Endothelial cell of umbilical vein (primary cell): ENCODE results near the gene SBF1. TPM values are rescaled to one million over a fixed set of nuclear protein-coding genes. Genes with fewer than 3 reads are reported as not detected.

Source experiments
- BruUV-seq: library from RNA; stranded (reverse); fragments of 400-500 nt; replicated peaks from 2 replicates; lab custom pipeline; 2021; lab: Mats Ljungman, UMichigan
- CTCF ChIA-PET: fragments of 300-600, 350-600 bp; sonication (Branson Sonifier 250); formaldehyde crosslinking; loops from one replicate; lab custom pipeline; 2021; ENCODE audit warnings: antibody characterized with exemption, inconsistent platforms; lab: Charles Lee
- POLR2A ChIA-PET: fragments of 300-600, 350-600 bp; sonication (Branson Sonifier 250); formaldehyde crosslinking; loops from one replicate; lab custom pipeline; 2021; ENCODE audit warnings: antibody characterized with exemption, inconsistent platforms; lab: Charles Lee
- DNase-seq: peaks from one replicate; pipeline ENCODE4 v3.0.0-alpha.2; 2011; ENCODE audit warnings: low read depth, low spot score
- FAIRE-seq: peaks from 2 replicates; lab custom pipeline; 2011; peaks lifted over from hg19 to GRCh38; lab: Jason Lieb, UNC
- H2AFZ ChIP-seq: 2 replicates; pipeline ENCODE4 v1.6.0; 2012; ENCODE audit warnings: low read depth, low read length, control low read depth, inconsistent platforms
- H3K27ac ChIP-seq: 2 replicates; pipeline ENCODE4 v1.5.1; 2011; ENCODE audit warnings: low read depth, mild to moderate bottlenecking, control low read depth, low read length, moderate library complexity; ENCODE audit not compliant: insufficient read depth
- H3K27me3 ChIP-seq, 2 experiments: 2 replicates each; pipeline versions ENCODE4 v1.6.0 to v1.6.1; 2011; ENCODE audit warnings: low read length in 2 of 2, mixed read lengths in 1 of 2; ENCODE audit not compliant: control insufficient read depth in 2 of 2, insufficient read depth in 2 of 2
- H3K36me3 ChIP-seq, 2 experiments: 2 replicates in 1 of 2; 3 replicates in 1 of 2; pipeline ENCODE4 v1.5.1; 2011; ENCODE audit warnings: low read length in 2 of 2, mild to moderate bottlenecking in 1 of 2, moderate library complexity in 1 of 2; ENCODE audit not compliant: control insufficient read depth in 2 of 2, insufficient read depth in 2 of 2; ENCODE audit errors: extremely low read depth in 1 of 2
- H3K4me1 ChIP-seq: 3 replicates; pipeline ENCODE4 v1.5.1; 2011; ENCODE audit warnings: mild to moderate bottlenecking, low read length; ENCODE audit not compliant: control insufficient read depth, insufficient read depth; ENCODE audit errors: extremely low read depth
- H3K4me2 ChIP-seq: 2 replicates; pipeline ENCODE4 v1.6.1; 2011; ENCODE audit warnings: low read length, control low read depth, mixed read lengths; ENCODE audit not compliant: insufficient read depth
- H3K4me3 ChIP-seq, 3 experiments: fragments of 200-600 bp in 1 of 3; sonication (generic), shearing (Covaris generic) in 1 of 3; replicated peaks in 1 of 3; 2 replicates each; pipeline ENCODE4 v1.5.1; 2011 to 2016; ENCODE audit warnings: control low read depth in 3 of 3, low read length in 3 of 3, mild to moderate bottlenecking in 2 of 3, inconsistent platforms in 1 of 3, low read depth in 1 of 3, moderate library complexity in 1 of 3; ENCODE audit not compliant: insufficient read depth in 1 of 3
- H3K79me2 ChIP-seq: 2 replicates; pipeline ENCODE4 v1.6.0; 2012; ENCODE audit warnings: low read length, inconsistent platforms; ENCODE audit not compliant: control insufficient read depth, insufficient read depth
- H3K9ac ChIP-seq: replicated peaks from 2 replicates; pipeline ENCODE3; 2011; ENCODE audit warnings: low read length, control low read depth; ENCODE audit not compliant: insufficient read depth; ENCODE audit errors: extremely low read depth
- H3K9me1 ChIP-seq: replicated peaks from 3 replicates; pipeline ENCODE4 v1.6.0; 2011; ENCODE audit warnings: mild to moderate bottlenecking, low read length; ENCODE audit not compliant: control insufficient read depth, insufficient read depth; ENCODE audit errors: extremely low read depth
- H3K9me3 ChIP-seq: replicated peaks from 2 replicates; pipeline ENCODE4 v1.5.1; 2012; ENCODE audit warnings: low read length, inconsistent platforms; ENCODE audit not compliant: control insufficient read depth, insufficient read depth
- H4K20me1 ChIP-seq: replicated peaks from 2 replicates; pipeline ENCODE3; 2011; ENCODE audit warnings: mild to moderate bottlenecking, low read length; ENCODE audit not compliant: control insufficient read depth, insufficient read depth; ENCODE audit errors: extremely low read depth
- EZH2 ChIP-seq: IDR thresholded peaks from 2 replicates; pipeline ENCODE4 v1.6.1; 2012; ENCODE audit warnings: borderline replicate concordance, low read depth, mild to moderate bottlenecking, moderate library complexity, low read length, inconsistent platforms; ENCODE audit not compliant: severe bottlenecking
- POLR2A ChIP-seq: IDR thresholded peaks from 2 replicates; pipeline ENCODE4 v1.6.1; 2012; ENCODE audit warnings: low read depth, mild to moderate bottlenecking, control low read depth, low read length
- POLR2AphosphoS5 ChIP-seq: IDR thresholded peaks from 2 replicates; pipeline ENCODE4 v1.6.1; 2012; ENCODE audit warnings: low read depth, mild to moderate bottlenecking, control low read depth, low read length, moderate library complexity; ENCODE audit not compliant: insufficient read depth
- dilution Hi-C: fragments of 300-500 bp; cut with MboI; formaldehyde crosslinking; loops from one replicate; pipeline ENCODE4 v1.15.0; 2019; ENCODE audit warnings: low sequenced_read_pairs; ENCODE audit not compliant: extremely low pct_ligation_motif_present
- intact Hi-C: fragments of 100-400 bp; cut with micrococcal nuclease; formaldehyde crosslinking; loops from one replicate; pipeline ENCODE4 v1.10.0; 2022
- polyA plus RNA-seq, 4 experiments: library from polyadenylated mRNA; depleted of rRNA in 3 of 4; stranded (reverse) in 3 of 4; unstranded in 1 of 4; fragments of >200 nt; gene quantifications; 2 replicates each; pipeline versions ENCODE4 v1.2.1 to v1.2.3, GENCODE V29; 2011 to 2012; ENCODE audit warnings: missing spikeins in 1 of 4
- total RNA-seq: library from RNA; stranded (reverse); gene quantifications from 2 replicates; pipeline ENCODE4 v1.2.3, GENCODE V29; 2021
- TF ChIP-seq, protein P1 (sequence below): IDR thresholded peaks from 2 replicates; pipeline ENCODE4 v1.6.1; 2011; ENCODE audit not compliant: insufficient read depth, insufficient read length
- TF ChIP-seq, protein P2 (sequence below), 2 donors: IDR thresholded peaks; 1 replicate in 1 of 2; 2 replicates in 1 of 2; pipeline ENCODE4 v1.5.1; 2011; ENCODE audit warnings: low read length in 2 of 2, mild to moderate bottlenecking in 2 of 2, moderate library complexity in 2 of 2, control low read depth in 1 of 2, inconsistent platforms in 1 of 2, low read depth in 1 of 2; ENCODE audit not compliant: insufficient read depth in 1 of 2; ENCODE audit errors: extremely low read depth in 1 of 2

The SBF1 gene
- total and polyA plus RNA-seq, 2 donors (not counting 3 experiments of a cell fraction or from before 2014, with no cell fraction given), result 36.3 to 68.6 TPM

DNA sequence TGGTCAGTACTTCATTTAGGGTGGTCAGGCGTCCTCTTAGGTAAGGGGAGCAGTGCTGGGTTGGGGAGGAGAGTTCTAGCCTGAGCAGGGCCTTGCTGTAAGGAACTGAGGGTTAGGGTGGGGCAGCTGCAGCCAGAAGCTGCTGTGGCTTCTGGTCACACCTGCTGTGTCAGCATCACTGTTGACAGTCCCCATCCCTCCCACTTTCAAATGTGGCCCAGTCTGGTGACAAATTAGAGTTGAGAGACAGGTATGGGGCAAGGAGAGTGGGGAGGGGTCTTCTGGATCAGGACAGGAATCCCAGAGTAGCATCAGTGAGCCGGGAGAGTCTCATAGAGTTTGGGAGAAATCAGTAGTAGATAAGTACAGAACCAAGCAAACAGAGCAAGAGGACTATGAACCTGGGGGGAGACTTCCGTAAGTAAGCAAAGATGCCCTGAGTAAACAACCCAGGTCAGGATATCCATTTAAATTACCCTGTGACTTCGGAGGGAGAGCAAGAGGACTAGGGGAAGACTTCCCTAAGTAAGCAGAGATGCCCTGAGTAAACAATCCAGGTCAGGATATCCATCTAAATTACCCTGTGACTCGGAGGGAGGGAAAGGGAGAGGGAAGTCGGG, 78.0 kb downstream of the SBF1 start:
- H3K27me3 ChIP-seq, result no peaks in the 10 kb centered on the region
- ChIA-PET POLR2A (no interaction called here), CTCF (no interaction called here)
- dilution Hi-C loops (no loop called here), intact Hi-C loops (no loop called here)
- peaks cover 0 to 14% of the 10 kb centered on the region in 2 experiments for H3K36me3 ChIP-seq
- H3K27ac ChIP-seq, result no peak overlapping the region
- H3K9me3 ChIP-seq, result no peaks in the 10 kb centered on the region
- BruUV-seq, result no TSS peak
- H2AFZ ChIP-seq, result no peak overlapping the region
- H3K4me3 ChIP-seq, result no peak overlapping the region
- H3K9me1 ChIP-seq, result no peaks in the 10 kb centered on the region
- H3K9ac ChIP-seq, result no peak overlapping the region
- no peak overlapping the region for H3K4me2 ChIP-seq
- no peaks in the 10 kb centered on the region for H3K79me2 ChIP-seq
- DNase-seq (peak; percentile 53), FAIRE-seq (no peak)
- H4K20me1 ChIP-seq, result no peaks in the 10 kb centered on the region
- TF ChIP-seq, protein P1, sequence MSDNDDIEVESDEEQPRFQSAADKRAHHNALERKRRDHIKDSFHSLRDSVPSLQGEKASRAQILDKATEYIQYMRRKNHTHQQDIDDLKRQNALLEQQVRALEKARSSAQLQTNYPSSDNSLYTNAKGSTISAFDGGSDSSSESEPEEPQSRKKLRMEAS, result no peak
- TF ChIP-seq POLR2A (no peak), POLR2AphosphoS5 (no peak), EZH2 (no peak)
- TF ChIP-seq, protein P2, sequence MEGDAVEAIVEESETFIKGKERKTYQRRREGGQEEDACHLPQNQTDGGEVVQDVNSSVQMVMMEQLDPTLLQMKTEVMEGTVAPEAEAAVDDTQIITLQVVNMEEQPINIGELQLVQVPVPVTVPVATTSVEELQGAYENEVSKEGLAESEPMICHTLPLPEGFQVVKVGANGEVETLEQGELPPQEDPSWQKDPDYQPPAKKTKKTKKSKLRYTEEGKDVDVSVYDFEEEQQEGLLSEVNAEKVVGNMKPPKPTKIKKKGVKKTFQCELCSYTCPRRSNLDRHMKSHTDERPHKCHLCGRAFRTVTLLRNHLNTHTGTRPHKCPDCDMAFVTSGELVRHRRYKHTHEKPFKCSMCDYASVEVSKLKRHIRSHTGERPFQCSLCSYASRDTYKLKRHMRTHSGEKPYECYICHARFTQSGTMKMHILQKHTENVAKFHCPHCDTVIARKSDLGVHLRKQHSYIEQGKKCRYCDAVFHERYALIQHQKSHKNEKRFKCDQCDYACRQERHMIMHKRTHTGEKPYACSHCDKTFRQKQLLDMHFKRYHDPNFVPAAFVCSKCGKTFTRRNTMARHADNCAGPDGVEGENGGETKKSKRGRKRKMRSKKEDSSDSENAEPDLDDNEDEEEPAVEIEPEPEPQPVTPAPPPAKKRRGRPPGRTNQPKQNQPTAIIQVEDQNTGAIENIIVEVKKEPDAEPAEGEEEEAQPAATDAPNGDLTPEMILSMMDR (IDR thresholded peaks at IDR 0.05; ENCODE audit: extremely low read depth in 1 of 2, insufficient read depth in 1 of 2, low read depth in 1 of 2, low read length in 2 of 2), result no peak
- peaks cover 21% of the 10 kb centered on the region for H3K4me1 ChIP-seq

Other genes starting within 250 kb of the SBF1 start
- 41.5 and 45.3 TPM in 2 replicates for gene TUBGCP6, start 230.0 kb downstream of the SBF1 start, total RNA-seq
- gene TUBGCP6, start 230.0 kb downstream of the SBF1 start, polyA plus RNA-seq, result 33.1 and 42.7 TPM in 2 replicates
- gene HDAC10, start 223.8 kb downstream of the SBF1 start, total RNA-seq, result 42.4 and 47.0 TPM in 2 replicates
- gene HDAC10, start 223.8 kb downstream of the SBF1 start, polyA plus RNA-seq, result 32.6 and 38.3 TPM in 2 replicates
- 67.9 and 72.3 TPM in 2 replicates for gene MAPK12, start 213.4 kb downstream of the SBF1 start, total RNA-seq
- 86.8 and 90.2 TPM in 2 replicates for gene MAPK12, start 213.4 kb downstream of the SBF1 start, polyA plus RNA-seq
- gene MAPK11, start 204.7 kb downstream of the SBF1 start, total RNA-seq, result 26.3 and 29.4 TPM in 2 replicates
- gene MAPK11, start 204.7 kb downstream of the SBF1 start, polyA plus RNA-seq, result 22.8 and 30.2 TPM in 2 replicates
- 134 and 139 TPM in 2 replicates for gene PLXNB2, start 167.4 kb downstream of the SBF1 start, total RNA-seq
- 82.3 and 113 TPM in 2 replicates for gene PLXNB2, start 167.4 kb downstream of the SBF1 start, polyA plus RNA-seq
- gene DENND6B, start 148.0 kb downstream of the SBF1 start, total RNA-seq, result 2.9 and 5.9 TPM in 2 replicates
- 4.1 and 6.5 TPM in 2 replicates for gene DENND6B, start 148.0 kb downstream of the SBF1 start, polyA plus RNA-seq
- gene PPP6R2, start 131.7 kb downstream of the SBF1 start, total RNA-seq, result 46.4 and 54.6 TPM in 2 replicates
- 38.6 and 41.2 TPM in 2 replicates for gene PPP6R2, start 131.7 kb downstream of the SBF1 start, polyA plus RNA-seq
- 0.69 and 1.5 TPM in 2 replicates for gene ADM2, start 6.5 kb upstream of the SBF1 start, total RNA-seq
- gene ADM2, start 6.5 kb upstream of the SBF1 start, polyA plus RNA-seq, result 0.28 and 0.43 TPM in 2 replicates
- not detected in 2 replicates for gene MIOX, start 11.8 kb upstream of the SBF1 start, total RNA-seq
- not detected in 2 replicates for gene MIOX, start 11.8 kb upstream of the SBF1 start, polyA plus RNA-seq
- 89.7 and 94.8 TPM in 2 replicates for gene LMF2, start 32.7 kb upstream of the SBF1 start, total RNA-seq
- 112 and 190 TPM in 2 replicates for gene LMF2, start 32.7 kb upstream of the SBF1 start, polyA plus RNA-seq
- 42.4 and 43.1 TPM in 2 replicates for gene NCAPH2, start 33.2 kb upstream of the SBF1 start, total RNA-seq
- 34.8 and 43.2 TPM in 2 replicates for gene NCAPH2, start 33.2 kb upstream of the SBF1 start, polyA plus RNA-seq
- gene SCO2, start 50.6 kb upstream of the SBF1 start, total RNA-seq, result 3.2 and 3.7 TPM in 2 replicates
- 3.1 and 3.5 TPM in 2 replicates for gene SCO2, start 50.6 kb upstream of the SBF1 start, polyA plus RNA-seq
- gene TYMP, start 55.0 kb upstream of the SBF1 start, total RNA-seq, result 2.1 and 2.4 TPM in 2 replicates
- 2.0 and 2.9 TPM in 2 replicates for gene TYMP, start 55.0 kb upstream of the SBF1 start, polyA plus RNA-seq
- gene KLHDC7B, start 70.9 kb upstream of the SBF1 start, total RNA-seq, result not detected in 2 replicates
- gene KLHDC7B, start 70.9 kb upstream of the SBF1 start, polyA plus RNA-seq, result not detected in 2 replicates
- gene SYCE3, start 87.9 kb upstream of the SBF1 start, total RNA-seq, result not detected in 2 replicates
- gene SYCE3, start 87.9 kb upstream of the SBF1 start, polyA plus RNA-seq, result not detected in 2 replicates
- 3.6 and 7.1 TPM in 2 replicates for gene CPT1B, start 103.4 kb upstream of the SBF1 start, total RNA-seq
- gene CPT1B, start 103.4 kb upstream of the SBF1 start, polyA plus RNA-seq, result 7.0 and 7.1 TPM in 2 replicates
- 57.7 and 62.4 TPM in 2 replicates for gene CHKB, start 107.8 kb upstream of the SBF1 start, total RNA-seq
- 67.5 and 70.6 TPM in 2 replicates for gene CHKB, start 107.8 kb upstream of the SBF1 start, polyA plus RNA-seq
- 0.31 and 0.37 TPM in 2 replicates for gene MAPK8IP2, start 125.8 kb upstream of the SBF1 start, total RNA-seq
- gene MAPK8IP2, start 125.8 kb upstream of the SBF1 start, polyA plus RNA-seq, result 0.18 and 0.21 TPM in 2 replicates
- gene ARSA, start 153.1 kb upstream of the SBF1 start, total RNA-seq, result 19.3 and 22.3 TPM in 2 replicates
- gene ARSA, start 153.1 kb upstream of the SBF1 start, polyA plus RNA-seq, result 33.6 and 47.7 TPM in 2 replicates
- gene SHANK3, start 197.8 kb upstream of the SBF1 start, total RNA-seq, result 137 and 158 TPM in 2 replicates
- 26.1 and 29.7 TPM in 2 replicates for gene SHANK3, start 197.8 kb upstream of the SBF1 start, polyA plus RNA-seq